ENCODE measurements around the gene SRGAP2B. TPM values are rescaled to one million over a fixed set of nuclear protein-coding genes. Genes with fewer than 3 reads are reported as not detected.
"Not testable (repeated sequence)": the region's sequence is repeated elsewhere in the genome, so short reads cannot be mapped to it uniquely, and the experiment has no call there.

The SRGAP2B gene
- total RNA-seq, 1 donor = 32.3 TPM

- peak overlapping the region; percentile 53 for H3K4me3 ChIP-seq (ENCODE audit: low read depth, low read length)
- not testable (repeated sequence) for DNase-seq (ENCODE audit: low read depth)
Measured at GRCh38 chr1:144882343-144882742, 212.8 kb downstream of the SRGAP2B start.

DNA sequence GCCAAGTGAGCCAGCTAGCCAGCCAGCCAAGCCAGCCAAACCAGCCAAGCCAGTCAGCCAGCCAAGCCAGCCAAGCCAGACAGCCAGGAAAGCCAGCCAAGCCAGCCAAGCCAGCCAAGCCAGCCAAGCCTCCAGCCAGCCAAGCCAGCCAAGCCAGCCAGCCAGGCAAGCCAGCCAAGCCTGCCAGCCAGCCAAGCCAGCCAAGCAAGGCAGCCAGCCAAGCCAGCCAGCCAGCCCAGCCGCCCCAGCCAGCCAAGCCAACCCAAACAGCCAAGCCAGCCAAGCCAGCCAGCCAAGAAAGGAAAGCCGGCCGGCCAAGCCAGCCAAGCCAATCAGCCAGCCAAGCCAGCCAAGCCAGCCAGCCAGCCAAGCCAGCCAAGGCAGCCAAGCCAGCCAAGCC is 236.5 kb downstream of the SRGAP2B start:
- H3K4me3 ChIP-seq (ENCODE audit: low read depth, low read length); DNase-seq (ENCODE audit: low read depth): not testable (repeated sequence)

Small RNAs within 50 kb of the gene (small RNA-seq; reads per million reads assigned to genes)
- gene AC242498.1 = not detected

Other genes with a start within 250 kb of the SRGAP2B start
- gene FAM72D, start 646 bp upstream of the SRGAP2B start, total RNA-seq (ENCODE audit: low replicate concordance) = 2.2 TPM in 1 of 2 replicates, not detected in the other
- gene PPIAL4D, start 146.8 kb upstream of the SRGAP2B start, total RNA-seq (ENCODE audit: low replicate concordance) = not detected in 2 replicates

Measured in fibroblast of the aortic adventitia (primary cell).